ENCODE data around the gene RFC3.

RFC3 gene

GRCh38 chr13:33865945-33866344 is 48.0 kb downstream of the RFC3 start:
- DNase-seq (no peak), ATAC-seq (ENCODE audit: insufficient read depth, low read depth) (no peak)
- Histone ChIP-seq H3K4me2 (ENCODE audit: insufficient read depth, low read length) (no peak overlapping the region), H3K27me3 (ENCODE audit: insufficient read depth, low read length, poor library complexity) (no peaks in the 10 kb centered on the region), H3K4me3 (ENCODE audit: low read depth in 1 of 2, low read length in 2 of 2) (no peak overlapping the region), H3K79me2 (ENCODE audit: insufficient read depth, low read length) (no peaks in the 10 kb centered on the region), H3K9ac (ENCODE audit: low read depth, low read length) (no peak overlapping the region), H3K27ac (ENCODE audit: low read length) (no peak overlapping the region), H2AFZ (ENCODE audit: low read depth, low read length) (no peak overlapping the region), H4K20me1 (ENCODE audit: insufficient read depth, low read length) (no peaks in the 10 kb centered on the region), H3K36me3 (ENCODE audit: insufficient read depth, low read length) (no peaks in the 10 kb centered on the region), H3K9me3 (ENCODE audit: insufficient read depth, low read length, severe bottlenecking) (no peaks in the 10 kb centered on the region), H3K4me1 (ENCODE audit: insufficient read depth, low read length) (no peaks in the 10 kb centered on the region)
- TF ChIP-seq EZH2 (IDR thresholded peaks at IDR 0.05; ENCODE audit: borderline replicate concordance, low read depth, low read length, severe bottlenecking), result no peak
- TF ChIP-seq, protein P1, sequence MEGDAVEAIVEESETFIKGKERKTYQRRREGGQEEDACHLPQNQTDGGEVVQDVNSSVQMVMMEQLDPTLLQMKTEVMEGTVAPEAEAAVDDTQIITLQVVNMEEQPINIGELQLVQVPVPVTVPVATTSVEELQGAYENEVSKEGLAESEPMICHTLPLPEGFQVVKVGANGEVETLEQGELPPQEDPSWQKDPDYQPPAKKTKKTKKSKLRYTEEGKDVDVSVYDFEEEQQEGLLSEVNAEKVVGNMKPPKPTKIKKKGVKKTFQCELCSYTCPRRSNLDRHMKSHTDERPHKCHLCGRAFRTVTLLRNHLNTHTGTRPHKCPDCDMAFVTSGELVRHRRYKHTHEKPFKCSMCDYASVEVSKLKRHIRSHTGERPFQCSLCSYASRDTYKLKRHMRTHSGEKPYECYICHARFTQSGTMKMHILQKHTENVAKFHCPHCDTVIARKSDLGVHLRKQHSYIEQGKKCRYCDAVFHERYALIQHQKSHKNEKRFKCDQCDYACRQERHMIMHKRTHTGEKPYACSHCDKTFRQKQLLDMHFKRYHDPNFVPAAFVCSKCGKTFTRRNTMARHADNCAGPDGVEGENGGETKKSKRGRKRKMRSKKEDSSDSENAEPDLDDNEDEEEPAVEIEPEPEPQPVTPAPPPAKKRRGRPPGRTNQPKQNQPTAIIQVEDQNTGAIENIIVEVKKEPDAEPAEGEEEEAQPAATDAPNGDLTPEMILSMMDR (IDR thresholded peaks at IDR 0.05; ENCODE audit: borderline replicate concordance, extremely low read depth, low read length, poor library complexity, severe bottlenecking), result no peak

- Histone ChIP-seq H3K9me3 (ENCODE audit: insufficient read depth, low read length, severe bottlenecking) (no peaks in the 10 kb centered on the region), H3K9ac (ENCODE audit: low read depth, low read length) (no peak overlapping the region), H2AFZ (ENCODE audit: low read depth, low read length) (no peak overlapping the region), H3K79me2 (ENCODE audit: insufficient read depth, low read length) (no peaks in the 10 kb centered on the region), H3K4me3 (ENCODE audit: low read depth in 1 of 2, low read length in 2 of 2) (no peak overlapping the region), H3K36me3 (ENCODE audit: insufficient read depth, low read length) (no peaks in the 10 kb centered on the region), H3K4me2 (ENCODE audit: insufficient read depth, low read length) (no peak overlapping the region), H3K4me1 (ENCODE audit: insufficient read depth, low read length) (no peaks in the 10 kb centered on the region), H4K20me1 (ENCODE audit: insufficient read depth, low read length) (no peaks in the 10 kb centered on the region), H3K27ac (ENCODE audit: low read length) (no peak overlapping the region), H3K27me3 (ENCODE audit: insufficient read depth, low read length, poor library complexity) (no peaks in the 10 kb centered on the region)
- DNase-seq (no peak), ATAC-seq (ENCODE audit: insufficient read depth, low read depth) (no peak)
- no peak for TF ChIP-seq EZH2 (IDR thresholded peaks at IDR 0.05; ENCODE audit: borderline replicate concordance, low read depth, low read length, severe bottlenecking)
- TF ChIP-seq, protein P1 (IDR thresholded peaks at IDR 0.05; ENCODE audit: borderline replicate concordance, extremely low read depth, low read length, poor library complexity, severe bottlenecking), result peak; percentile 11
Observed at GRCh38 chr13:33867472-33867871, 49.5 kb downstream of the RFC3 start.

DNA sequence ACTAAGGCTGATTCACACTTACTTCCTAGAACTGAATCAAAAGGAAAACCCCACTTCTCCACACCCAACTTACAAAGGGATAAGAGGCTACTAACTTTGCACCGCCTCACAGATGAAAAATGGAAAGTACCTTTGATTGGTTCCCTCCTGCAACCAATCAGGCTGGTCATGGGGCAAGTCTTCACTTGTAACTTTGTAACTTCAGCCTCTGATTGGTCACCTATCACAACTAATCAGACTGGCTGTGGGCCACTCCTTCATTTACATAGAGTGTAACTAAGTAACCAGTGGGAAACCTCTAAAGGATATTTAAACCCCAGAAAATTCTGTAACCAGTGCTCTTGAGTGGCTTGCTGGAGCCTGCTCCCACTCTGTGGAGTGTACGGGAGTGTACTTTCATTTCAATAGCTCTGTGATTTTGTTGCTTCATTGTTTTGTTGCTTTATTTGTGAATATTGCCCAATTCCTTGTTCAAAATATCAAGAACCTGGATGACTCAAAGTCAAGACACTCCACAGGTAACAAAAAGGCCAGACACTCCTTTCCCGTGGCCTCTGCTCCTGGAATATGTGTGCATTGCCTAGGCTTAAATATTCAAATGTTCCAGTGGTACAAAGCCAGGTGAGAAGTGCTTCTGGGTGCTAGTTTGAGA is 50.5 kb downstream of the RFC3 start:
- Histone ChIP-seq H3K4me3 (ENCODE audit: low read depth in 1 of 2, low read length in 2 of 2) (no peak overlapping the region), H3K36me3 (ENCODE audit: insufficient read depth, low read length) (no peaks in the 10 kb centered on the region), H3K27me3 (ENCODE audit: insufficient read depth, low read length, poor library complexity) (no peaks in the 10 kb centered on the region), H4K20me1 (ENCODE audit: insufficient read depth, low read length) (no peaks in the 10 kb centered on the region), H3K79me2 (ENCODE audit: insufficient read depth, low read length) (no peaks in the 10 kb centered on the region), H3K4me1 (ENCODE audit: insufficient read depth, low read length) (no peaks in the 10 kb centered on the region), H3K4me2 (ENCODE audit: insufficient read depth, low read length) (no peak overlapping the region), H3K27ac (ENCODE audit: low read length) (no peak overlapping the region), H3K9ac (ENCODE audit: low read depth, low read length) (no peak overlapping the region), H2AFZ (ENCODE audit: low read depth, low read length) (no peak overlapping the region), H3K9me3 (ENCODE audit: insufficient read depth, low read length, severe bottlenecking) (no peaks in the 10 kb centered on the region)
- DNase-seq (no peak), ATAC-seq (ENCODE audit: insufficient read depth, low read depth) (no peak)
- TF ChIP-seq EZH2 (IDR thresholded peaks at IDR 0.05; ENCODE audit: borderline replicate concordance, low read depth, low read length, severe bottlenecking), result no peak
- TF ChIP-seq, protein P1 (IDR thresholded peaks at IDR 0.05; ENCODE audit: borderline replicate concordance, extremely low read depth, low read length, poor library complexity, severe bottlenecking), result no peak
